Heart left ventricle (tissue), 16 donors: ENCODE measurements around the gene STAC. TPM values are rescaled to one million over a fixed set of nuclear protein-coding genes. Genes with fewer than 3 reads are reported as not detected.

ENCODE experiments used
- ATAC-seq, 4 donors: fragments of 200-7000 bp; cut with Tn5 transposase; one replicate each; pipeline ENCODE4 v1.9.1; 2020 to 2022; ENCODE audit warnings: moderate library complexity in 4 of 4, mild to moderate bottlenecking in 3 of 4, moderate number of reproducible peaks in 1 of 4
- DNase-seq, 5 donors: peaks; one replicate each; pipeline ENCODE4 v3.0.0-alpha.2; 2020
- H3K27ac ChIP-seq, 12 donors: fragments of 200-600 bp; sonication (generic) in 4 of 12; one replicate each; pipeline versions ENCODE4 v1.5.0 to v1.8.0; 2016 to 2022; ENCODE audit warnings: mild to moderate bottlenecking in 2 of 12
- H3K27me3 ChIP-seq, 9 donors: fragments of 200-600 bp; sonication (generic) in 2 of 9; one replicate each; pipeline versions ENCODE4 v1.5.1 to v1.8.0; 2016 to 2022; ENCODE audit warnings: mild to moderate bottlenecking in 3 of 9
- H3K36me3 ChIP-seq, 9 donors: fragments of 200-600 bp; sonication (generic) in 2 of 9; one replicate each; pipeline versions ENCODE4 v1.5.0 to v1.8.0; 2018 to 2022; ENCODE audit warnings: mild to moderate bottlenecking in 2 of 9
- H3K4me1 ChIP-seq, 12 donors: fragments of 200-600 bp; sonication (generic) in 4 of 12; one replicate each; pipeline versions ENCODE4 v1.5.0 to v1.8.0; 2016 to 2022; ENCODE audit warnings: mild to moderate bottlenecking in 3 of 12
- H3K4me3 ChIP-seq, 12 donors: fragments of 200-600 bp; sonication (generic) in 4 of 12; one replicate each; pipeline versions ENCODE4 v1.5.0 to v1.8.0; 2017 to 2022; ENCODE audit warnings: mild to moderate bottlenecking in 9 of 12, moderate library complexity in 4 of 12
- H3K9me3 ChIP-seq, 12 donors: fragments of 200-600 bp; sonication (generic) in 4 of 12; one replicate each; pipeline versions ENCODE4 v1.5.0 to v1.8.0; 2016 to 2022; ENCODE audit warnings: mild to moderate bottlenecking in 1 of 12
- POLR2A ChIP-seq, 2 donors: fragments of 450-650 bp; IDR thresholded peaks; one replicate each; pipeline ENCODE4 v1.6.1; 2017; ENCODE audit warnings: antibody characterized with exemption in 2 of 2, mild to moderate bottlenecking in 2 of 2, moderate library complexity in 2 of 2
- WGBS, 4 donors: extraction: QIAGEN DNeasy Blood & Tissue Kit in 2 of 4; methylation state at CpG; one replicate each; pipeline versions ENCODE4 v1.1.5 to v1.1.7; 2013 to 2018; 5-methylcytosine and 5-hydroxymethylcytosine counted together
- intact Hi-C, 10 donors: fragments of 100-400 bp; cut with DNase I; formaldehyde crosslinking; loops; one replicate each; pipeline versions ENCODE4 v1.11.1 to v1.14.2; 2022
- polyA plus RNA-seq, 2 donors: library from polyadenylated mRNA; stranded (reverse); fragments of 200-250 nt; gene quantifications; one replicate each; pipeline ENCODE4 v1.2.3, GENCODE V29; 2013
- total RNA-seq, 9 donors: library from RNA; depleted of rRNA in 2 of 9; stranded (reverse); fragments of >200 nt in 2 of 9; fragmentation: NEBNext Ultra II Directional in 3 of 9; extraction: Animal tissue kit (Norgen Biotek cat#: 25700) in 3 of 9; gene quantifications; one replicate each; pipeline versions ENCODE4 v1.1.0 to v1.2.4, GENCODE V29; 2016 to 2023
- TF ChIP-seq, protein P1 (sequence below), 12 donors: fragments of 200-600 bp; sonication (generic) in 4 of 12; IDR thresholded peaks; one replicate each; pipeline versions ENCODE4 v1.5.0 to v1.8.0; 2018 to 2022; ENCODE audit warnings: antibody characterized with exemption in 12 of 12, mild to moderate bottlenecking in 5 of 12
- donor health status: ischemic (EF 13 %, LVEDD 7.1; RV severe dilation, severe dysfunction).
- donor health status: healthy with polysubstance abuse.
- donor health status: DM: no; HTN: yes; CAD: no.
- donor health status: DM: no; HTN: no; CAD: no.
- donor health status: ischemic (EF 25% LVEDD 6.9; RV normal size, moderate dysfunction).
- donor health status: ischemic (EF 25% LVEDD 5.7; RV mildly dilated, moderate dysfunction).
- donor health status: healthy.
- donor health status: DM: yes; HTN: yes; CAD: no.
- donor health status: ischemic (EF 35%, LVEDD 5.7; RV mildly dilated, moderate dysfunction).
- donor health status: nonischemic (EF 11% LVEDD 7.7; RV severe dilation, severe dysfunction).
- donor health status: DM: yes; HTN: yes; CAD: no.
- donor health status: PGD.
- donor health status: ischemic (EF 29% LVEDD 5.4; RV normal size, mild dysfunction).
- donor health status: nonischemic (EF 23%, LVEDD 6.1; RV moderate dilation, normal function).

STAC gene
- total and polyA plus RNA-seq, 11 donors = 0.11 to 1.3 (median 0.44) TPM; not detected in 1

- intact Hi-C loops = no loop called here
- Histone ChIP-seq H3K4me1 (no peaks in the 10 kb centered on the region), H3K27me3 (no peaks in the 10 kb centered on the region), H3K36me3 (no peaks in the 10 kb centered on the region), H3K27ac (no peak overlapping the region), H3K9me3 (peaks cover 0 to 2% (median 0%) of the 10 kb centered on the region in 12 donors), H3K4me3 (no peak overlapping the region)
- DNase-seq (no peak), ATAC-seq (no peak)
- TF ChIP-seq POLR2A (IDR thresholded peaks at IDR 0.05) = no peak
- TF ChIP-seq, protein P1, sequence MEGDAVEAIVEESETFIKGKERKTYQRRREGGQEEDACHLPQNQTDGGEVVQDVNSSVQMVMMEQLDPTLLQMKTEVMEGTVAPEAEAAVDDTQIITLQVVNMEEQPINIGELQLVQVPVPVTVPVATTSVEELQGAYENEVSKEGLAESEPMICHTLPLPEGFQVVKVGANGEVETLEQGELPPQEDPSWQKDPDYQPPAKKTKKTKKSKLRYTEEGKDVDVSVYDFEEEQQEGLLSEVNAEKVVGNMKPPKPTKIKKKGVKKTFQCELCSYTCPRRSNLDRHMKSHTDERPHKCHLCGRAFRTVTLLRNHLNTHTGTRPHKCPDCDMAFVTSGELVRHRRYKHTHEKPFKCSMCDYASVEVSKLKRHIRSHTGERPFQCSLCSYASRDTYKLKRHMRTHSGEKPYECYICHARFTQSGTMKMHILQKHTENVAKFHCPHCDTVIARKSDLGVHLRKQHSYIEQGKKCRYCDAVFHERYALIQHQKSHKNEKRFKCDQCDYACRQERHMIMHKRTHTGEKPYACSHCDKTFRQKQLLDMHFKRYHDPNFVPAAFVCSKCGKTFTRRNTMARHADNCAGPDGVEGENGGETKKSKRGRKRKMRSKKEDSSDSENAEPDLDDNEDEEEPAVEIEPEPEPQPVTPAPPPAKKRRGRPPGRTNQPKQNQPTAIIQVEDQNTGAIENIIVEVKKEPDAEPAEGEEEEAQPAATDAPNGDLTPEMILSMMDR (IDR thresholded peaks at IDR 0.05) = no peak
- WGBS, 4 donors = 53 to 63% (median 55%) methylated on average over 1 of the region's 1 CpG
Observed at GRCh38 chr3:36484386-36484785, 104.1 kb downstream of the STAC start.

- Histone ChIP-seq H3K27ac (no peak overlapping the region), H3K27me3 (no peaks in the 10 kb centered on the region), H3K9me3 (no peaks in the 10 kb centered on the region), H3K36me3 (no peaks in the 10 kb centered on the region), H3K4me1 (no peaks in the 10 kb centered on the region), H3K4me3 (no peak overlapping the region)
- no peak for DNase-seq
- TF ChIP-seq, protein P1 (IDR thresholded peaks at IDR 0.05) = no peak
- TF ChIP-seq POLR2A (IDR thresholded peaks at IDR 0.05) = no peak
- ATAC-seq = no peak
- intact Hi-C loops = no loop called here
- 88 to 91% (median 89%) methylated on average over 8 of the region's 8 CpGs for WGBS, 4 donors
Observed at GRCh38 chr3:36486009-36486795, 105.9 kb downstream of the STAC start.

DNA sequence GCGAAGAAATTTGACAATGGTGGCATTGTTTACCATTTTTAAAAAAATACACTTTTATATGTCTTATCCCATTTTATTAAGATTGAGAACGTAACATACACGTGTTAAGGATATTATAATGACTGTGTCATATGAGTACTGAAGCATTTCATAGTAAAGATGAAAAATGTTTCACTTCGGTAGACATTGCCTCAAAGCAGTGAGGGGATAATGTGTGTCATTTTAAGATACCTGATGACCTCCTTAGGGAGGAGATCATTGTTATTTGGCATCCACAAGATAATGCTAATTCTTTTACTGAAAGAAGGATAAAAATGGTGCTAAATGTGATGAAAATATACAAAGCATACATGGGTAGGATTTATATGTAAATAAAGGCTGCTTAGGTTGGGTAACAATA, 107.3 kb downstream of the STAC start:
- Histone ChIP-seq H3K36me3 (no peaks in the 10 kb centered on the region), H3K4me3 (no peak overlapping the region), H3K4me1 (no peaks in the 10 kb centered on the region), H3K27me3 (no peaks in the 10 kb centered on the region), H3K9me3 (no peaks in the 10 kb centered on the region), H3K27ac (no peak overlapping the region)
- TF ChIP-seq POLR2A (IDR thresholded peaks at IDR 0.05) = no peak
- TF ChIP-seq, protein P1 (IDR thresholded peaks at IDR 0.05) = no peak
- ATAC-seq (no peak), DNase-seq (no peak)
- intact Hi-C loops = no loop called here
- WGBS, 4 donors = 85 to 91% (median 89%) methylated on average over 4 of the region's 4 CpGs

DNA sequence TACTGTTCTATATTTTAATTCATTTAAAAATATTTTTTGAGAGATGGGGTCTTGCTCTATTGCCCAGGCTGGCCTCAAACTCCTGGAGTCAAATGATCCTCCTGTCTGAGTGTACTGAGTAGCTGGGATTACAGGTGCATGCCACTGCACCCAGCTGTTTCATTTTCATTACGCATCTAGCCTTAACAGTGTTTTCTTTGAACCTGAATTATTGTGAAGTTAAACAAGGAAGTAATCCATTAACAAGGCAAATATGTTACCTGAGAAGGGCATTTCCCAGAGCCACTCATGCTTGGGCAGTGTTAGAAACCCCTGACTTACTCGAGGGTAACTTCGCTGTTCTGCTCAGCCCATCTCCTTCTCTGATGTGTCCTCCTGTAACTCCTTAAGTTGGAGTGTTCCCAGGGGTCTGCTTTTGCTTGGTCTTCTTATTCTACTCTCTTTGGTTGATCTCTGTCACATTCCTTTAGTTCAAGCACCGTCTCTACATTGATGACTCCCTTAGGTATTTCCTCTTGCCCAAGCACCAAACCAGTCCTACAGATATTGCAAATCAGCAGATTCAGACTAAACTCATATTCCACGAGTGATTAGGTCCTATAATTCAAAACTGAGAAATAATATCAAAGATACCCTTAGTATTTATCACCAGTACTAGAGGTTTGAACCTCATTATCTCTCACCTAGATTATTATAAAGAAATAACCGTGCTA, 107.9 kb downstream of the STAC start:
- H3K36me3 ChIP-seq = no peaks in the 10 kb centered on the region
- 79 to 88% (median 86%) methylated on average over 6 of the region's 6 CpGs for WGBS, 4 donors
- H3K27me3 ChIP-seq = no peaks in the 10 kb centered on the region
- DNase-seq (no peak), ATAC-seq (no peak)
- no peaks in the 10 kb centered on the region for H3K9me3 ChIP-seq
- H3K4me1 ChIP-seq = no peaks in the 10 kb centered on the region
- H3K27ac ChIP-seq = no peak overlapping the region
- no peak overlapping the region for H3K4me3 ChIP-seq
- intact Hi-C loops = no loop called here
- TF ChIP-seq POLR2A (IDR thresholded peaks at IDR 0.05) = no peak
- TF ChIP-seq, protein P1 (IDR thresholded peaks at IDR 0.05) = no peak
